Omental fat pad (tissue), 4 donors: ENCODE data around the gene ADAMTS8. TPM values are rescaled to one million over a fixed set of nuclear protein-coding genes. Genes with fewer than 3 reads are reported as not detected.
A peak's percentile ranks its signal among the peaks of the same experiment; 100 is the strongest.

Experiments used
- ATAC-seq: fragments of 150-250 bp; one replicate; pipeline ENCODE4 v1.9.1; 2016; ENCODE audit warnings: mild to moderate bottlenecking, moderate library complexity; ENCODE audit not compliant: low FRiP score
- DNase-seq: peaks from one replicate; pipeline ENCODE4 v3.0.0-alpha.2; 2019; ENCODE audit warnings: low spot score
- total RNA-seq, 4 donors: library from RNA; depleted of rRNA; stranded (reverse); fragments of >200 nt; gene quantifications; one replicate each; pipeline ENCODE4 v1.1.0, GENCODE V29; 2016
- TF ChIP-seq, protein P1 (sequence below), 3 donors: fragments of 450-650 bp; IDR thresholded peaks; one replicate each; pipeline ENCODE4 v1.5.1; 2016 to 2017; ENCODE audit warnings: antibody characterized with exemption in 3 of 3, mild to moderate bottlenecking in 3 of 3, moderate library complexity in 2 of 3

The ADAMTS8 gene
- total RNA-seq, 4 donors from 2014 or later = 0.13 to 1.2 (median 0.22) TPM

DNA sequence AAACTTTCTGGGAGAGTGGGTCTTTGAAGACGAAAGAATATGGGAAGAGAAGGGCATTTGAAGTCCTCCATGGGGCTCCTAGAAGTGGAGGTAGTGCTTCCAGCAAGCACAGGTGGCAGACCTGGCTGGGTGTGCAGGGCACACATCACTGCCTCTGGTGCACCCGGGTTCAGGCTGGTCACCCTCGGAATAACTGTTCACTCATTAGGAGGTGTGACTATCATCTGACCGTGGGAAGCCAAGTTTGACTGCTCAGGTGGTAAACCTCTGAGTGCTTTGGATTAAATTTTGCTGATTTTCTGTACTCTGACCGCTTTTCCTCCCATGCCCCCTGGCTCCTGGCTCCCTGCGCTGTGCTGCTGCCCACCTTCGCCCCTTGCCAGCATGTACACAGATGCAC is 31.1 kb upstream of the ADAMTS8 start:
- ATAC-seq (no peak), DNase-seq (no peak)
- TF ChIP-seq, protein P1, sequence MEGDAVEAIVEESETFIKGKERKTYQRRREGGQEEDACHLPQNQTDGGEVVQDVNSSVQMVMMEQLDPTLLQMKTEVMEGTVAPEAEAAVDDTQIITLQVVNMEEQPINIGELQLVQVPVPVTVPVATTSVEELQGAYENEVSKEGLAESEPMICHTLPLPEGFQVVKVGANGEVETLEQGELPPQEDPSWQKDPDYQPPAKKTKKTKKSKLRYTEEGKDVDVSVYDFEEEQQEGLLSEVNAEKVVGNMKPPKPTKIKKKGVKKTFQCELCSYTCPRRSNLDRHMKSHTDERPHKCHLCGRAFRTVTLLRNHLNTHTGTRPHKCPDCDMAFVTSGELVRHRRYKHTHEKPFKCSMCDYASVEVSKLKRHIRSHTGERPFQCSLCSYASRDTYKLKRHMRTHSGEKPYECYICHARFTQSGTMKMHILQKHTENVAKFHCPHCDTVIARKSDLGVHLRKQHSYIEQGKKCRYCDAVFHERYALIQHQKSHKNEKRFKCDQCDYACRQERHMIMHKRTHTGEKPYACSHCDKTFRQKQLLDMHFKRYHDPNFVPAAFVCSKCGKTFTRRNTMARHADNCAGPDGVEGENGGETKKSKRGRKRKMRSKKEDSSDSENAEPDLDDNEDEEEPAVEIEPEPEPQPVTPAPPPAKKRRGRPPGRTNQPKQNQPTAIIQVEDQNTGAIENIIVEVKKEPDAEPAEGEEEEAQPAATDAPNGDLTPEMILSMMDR (IDR thresholded peaks at IDR 0.05) = no peak

DNA sequence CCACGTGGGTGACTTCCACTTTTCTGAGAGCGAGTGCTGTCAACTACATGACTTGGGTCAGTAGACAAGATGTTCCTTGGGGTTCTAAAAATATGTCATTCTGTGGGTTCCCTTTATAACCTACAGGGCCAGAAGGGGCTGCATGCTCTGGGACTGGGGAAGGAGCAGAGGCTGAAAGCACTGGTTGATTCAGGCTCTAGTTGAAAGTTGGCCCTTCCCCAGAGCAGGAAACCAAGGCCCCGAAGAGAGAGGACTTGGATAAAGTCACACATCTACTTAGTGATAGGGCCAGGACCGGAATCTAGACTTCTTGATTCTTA is 30.0 kb upstream of the ADAMTS8 start:
- no peak for DNase-seq
- ATAC-seq = no peak
- TF ChIP-seq, protein P1 (IDR thresholded peaks at IDR 0.05) = no peak

DNA sequence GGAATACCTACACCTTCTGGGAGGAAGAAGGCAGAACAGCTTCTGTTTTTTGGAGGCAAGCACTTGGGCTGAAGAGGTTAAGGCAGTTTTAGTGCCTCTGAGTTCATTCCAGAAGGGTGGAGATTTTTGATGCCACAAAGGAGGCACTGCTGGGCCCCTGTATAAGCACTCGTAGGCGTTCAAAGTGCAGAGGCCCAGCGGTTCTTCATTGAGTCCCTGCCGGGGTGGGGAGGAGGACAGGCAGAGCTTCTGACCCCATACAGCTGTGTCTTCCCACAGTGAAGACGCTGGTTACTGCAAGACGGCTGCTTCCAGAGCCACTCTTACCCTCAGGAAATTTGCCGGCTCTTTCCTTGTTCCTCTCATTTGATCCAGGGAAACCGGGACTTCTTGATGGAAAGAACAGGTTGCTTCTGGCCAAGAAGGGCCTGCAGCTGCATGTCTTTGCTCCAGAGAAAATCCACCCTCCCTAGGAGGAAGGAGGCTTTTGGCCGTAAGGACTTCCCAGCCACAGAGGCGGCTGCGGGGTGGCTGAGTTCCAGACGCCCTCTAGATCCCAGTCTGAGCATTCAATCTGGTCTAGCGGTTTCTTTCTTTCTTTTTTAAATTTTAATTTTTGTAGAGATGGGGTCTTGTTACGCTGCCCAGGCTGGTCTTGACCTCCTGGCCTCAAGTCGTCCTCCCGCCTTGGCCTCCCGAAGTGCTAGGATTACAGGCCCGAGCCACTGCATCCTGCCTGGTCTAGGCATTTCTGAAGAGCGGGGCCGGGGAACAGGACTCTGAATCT is 29.4 kb upstream of the ADAMTS8 start:
- TF ChIP-seq, protein P1 (IDR thresholded peaks at IDR 0.05) = no peak
- no peak for DNase-seq
- ATAC-seq = no peak

DNA sequence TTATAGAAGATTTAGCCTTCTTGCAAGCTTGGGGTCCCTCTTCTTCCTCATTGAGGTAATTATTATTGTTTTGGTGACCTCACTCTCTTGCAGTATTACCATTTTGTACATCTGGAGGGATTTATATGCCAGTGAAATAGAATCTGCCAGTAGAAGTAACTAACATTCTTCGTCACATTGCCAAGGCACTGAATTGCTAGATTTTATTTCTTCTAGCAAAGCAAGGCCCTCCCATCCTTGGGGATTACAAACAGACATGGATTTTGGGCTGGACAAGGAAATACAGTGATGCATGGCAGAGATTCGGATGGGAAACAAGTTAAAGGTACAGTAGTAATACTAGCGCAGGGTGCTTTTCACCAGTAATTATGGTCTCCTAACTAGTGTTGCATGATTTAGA is 27.9 kb upstream of the ADAMTS8 start:
- no peak for DNase-seq

DNA sequence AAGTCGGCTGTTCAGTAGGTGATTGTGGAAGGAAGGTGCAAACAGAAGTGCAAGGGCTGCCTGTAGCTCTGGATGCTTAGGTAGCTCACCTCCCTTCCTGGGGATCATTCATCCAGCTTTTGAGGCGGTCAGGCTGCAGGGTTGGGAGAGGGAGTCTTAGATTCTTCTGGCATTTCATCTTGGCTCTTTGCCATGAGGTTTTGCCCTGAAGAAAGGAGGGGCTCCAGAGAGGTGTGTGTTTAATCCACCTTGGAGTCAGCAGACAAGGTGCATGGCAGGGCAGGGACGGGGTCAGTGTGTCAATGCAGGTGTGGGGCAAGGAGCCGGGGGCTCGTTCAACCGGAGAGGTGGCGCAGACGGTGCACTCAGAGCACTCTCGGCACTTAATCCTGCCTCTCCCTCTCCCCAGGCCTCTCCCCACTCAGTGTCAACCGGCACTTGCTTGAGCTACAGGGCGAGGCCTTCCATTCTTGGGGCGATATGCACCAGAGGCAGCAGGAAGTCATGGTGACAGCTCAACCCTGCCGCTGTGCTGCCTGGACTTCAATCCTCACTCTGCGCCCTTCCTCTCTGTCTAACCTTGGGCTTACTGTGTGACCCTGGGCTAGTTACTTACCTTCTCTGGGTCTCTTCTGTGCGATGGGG is 27.2 kb upstream of the ADAMTS8 start:
- ATAC-seq (no peak), DNase-seq (no peak)
- TF ChIP-seq, protein P1 (IDR thresholded peaks at IDR 0.05) = no peak

More for the DNA sequence above, 27.9 kb upstream of the ADAMTS8 start:
- ATAC-seq = no peak
- TF ChIP-seq, protein P1 (IDR thresholded peaks at IDR 0.05) = no peak

DNA sequence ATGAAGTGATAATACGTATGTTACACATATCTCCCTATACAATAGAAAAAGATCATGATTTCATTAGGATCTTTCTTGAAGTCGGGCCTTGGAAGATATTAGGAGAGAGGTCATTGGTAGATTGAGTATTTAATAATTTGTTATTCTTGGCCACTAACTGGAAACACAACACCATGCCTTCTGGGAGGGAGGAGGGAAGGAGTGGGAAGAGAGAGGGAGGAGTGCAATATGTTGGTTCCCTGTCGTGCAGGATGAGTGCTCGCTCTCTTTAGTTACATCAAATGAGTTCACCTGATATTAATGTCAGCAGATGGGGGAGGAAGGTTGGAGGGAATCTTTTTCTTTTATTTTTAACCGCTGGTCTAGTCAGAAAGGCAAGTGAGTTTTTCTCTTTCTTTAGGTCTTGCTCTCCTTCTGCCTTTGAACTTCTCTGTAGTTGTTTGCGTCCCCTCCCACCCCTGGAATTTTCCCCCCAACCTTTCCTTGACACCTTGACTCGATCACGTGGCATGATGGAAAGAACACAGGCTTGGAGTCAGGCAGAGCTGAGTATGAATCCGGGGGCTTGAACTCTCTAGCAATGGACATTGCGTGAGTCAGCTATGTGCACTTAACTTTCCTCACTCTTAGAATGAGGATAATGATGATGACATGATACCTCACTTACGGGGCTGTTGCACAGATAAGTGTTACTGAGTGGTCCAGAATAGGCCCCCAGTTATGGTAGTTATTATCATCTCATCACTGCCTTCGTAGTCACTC is 26.3 kb upstream of the ADAMTS8 start:
- DNase-seq (no peak), ATAC-seq (peak; percentile 65)

More for the DNA sequence above, 26.3 kb upstream of the ADAMTS8 start:
- TF ChIP-seq, protein P1 (IDR thresholded peaks at IDR 0.05) = no peak
